ENCODE data around the gene NPC1.

- TF ChIP-seq CTCF (IDR thresholded peaks at IDR 0.05) (no peak), POLR2A (IDR thresholded peaks at IDR 0.05) (no peak)
These were observed 45.0 kb upstream of the NPC1 start for GRCh38 chr18:23631312-23631711.

Data from body of pancreas (tissue), 4 donors.